GM19468 (cell line): ENCODE data around the gene RNASE9.
"Not testable (repeated sequence)": the region's sequence is repeated elsewhere in the genome, so short reads cannot be mapped to it uniquely, and the experiment has no call there.

Experiments used
- ATAC-seq: cut with Tn5 transposase; IDR thresholded peaks from one replicate; pipeline ENCODE4 v1.9.1; 2021; ENCODE audit warnings: mild to moderate bottlenecking, moderate library complexity, moderate number of reproducible peaks; ENCODE audit not compliant: unreplicated experiment; ENCODE audit errors: extremely low read depth

The RNASE9 gene

DNA sequence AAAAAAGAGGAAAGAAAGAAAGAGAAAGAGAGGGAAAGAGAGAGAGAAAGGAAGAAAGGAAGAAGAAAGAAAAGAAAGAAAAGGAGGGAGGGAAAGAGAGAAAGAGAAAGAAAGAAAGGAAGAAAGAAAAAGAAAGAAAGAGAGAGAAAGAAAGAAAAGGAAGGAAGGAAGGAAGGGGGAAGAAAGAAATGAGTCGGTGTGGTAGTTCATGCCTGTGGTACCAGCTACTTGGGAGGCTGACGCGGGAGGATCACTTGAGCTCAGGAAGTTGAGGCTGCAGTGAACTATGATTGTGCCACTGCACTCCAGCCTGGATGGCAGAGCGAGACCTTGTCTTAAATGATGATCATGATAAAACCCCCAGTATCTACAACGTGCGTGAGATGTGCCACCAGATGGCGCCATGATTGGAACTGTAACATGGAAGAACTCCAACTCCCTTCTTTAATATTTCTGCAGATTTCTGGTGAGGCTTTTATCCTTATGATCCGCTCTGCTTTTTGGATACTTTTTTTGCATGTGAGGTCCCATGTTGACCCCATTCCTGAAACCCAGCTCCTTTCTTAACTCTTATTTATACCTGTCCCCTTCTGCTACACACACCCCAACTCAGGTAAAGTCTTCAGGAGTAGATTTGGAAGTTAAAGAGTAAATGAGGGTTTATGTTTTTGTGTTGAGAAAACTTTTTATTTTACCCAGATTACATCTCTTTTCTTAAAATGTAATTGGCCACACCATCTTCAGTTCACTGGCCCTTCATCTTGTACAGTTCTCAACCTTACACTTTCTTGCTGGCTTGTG, 29.9 kb downstream of the RNASE9 start:
- ATAC-seq = no peak

DNA sequence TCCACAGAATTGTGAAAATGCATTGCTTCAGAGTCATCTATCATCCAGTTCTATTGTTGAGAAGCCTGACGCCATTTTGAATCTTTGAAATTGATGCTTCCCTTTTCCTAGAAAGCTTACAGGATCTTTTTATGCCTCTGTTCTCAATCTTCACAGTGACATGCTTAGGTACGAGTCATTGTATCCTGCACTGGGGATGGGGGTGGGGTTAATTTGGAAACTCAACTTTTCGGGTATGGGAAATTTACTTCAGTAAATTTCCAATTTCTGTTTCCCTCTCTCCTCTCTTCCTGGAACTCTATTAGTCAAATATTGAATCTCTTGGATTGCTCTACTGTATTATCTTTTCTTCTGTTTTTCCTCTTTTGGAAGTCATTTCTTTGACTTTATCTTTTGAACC, 31.0 kb downstream of the RNASE9 start:
- ATAC-seq = no peak

DNA sequence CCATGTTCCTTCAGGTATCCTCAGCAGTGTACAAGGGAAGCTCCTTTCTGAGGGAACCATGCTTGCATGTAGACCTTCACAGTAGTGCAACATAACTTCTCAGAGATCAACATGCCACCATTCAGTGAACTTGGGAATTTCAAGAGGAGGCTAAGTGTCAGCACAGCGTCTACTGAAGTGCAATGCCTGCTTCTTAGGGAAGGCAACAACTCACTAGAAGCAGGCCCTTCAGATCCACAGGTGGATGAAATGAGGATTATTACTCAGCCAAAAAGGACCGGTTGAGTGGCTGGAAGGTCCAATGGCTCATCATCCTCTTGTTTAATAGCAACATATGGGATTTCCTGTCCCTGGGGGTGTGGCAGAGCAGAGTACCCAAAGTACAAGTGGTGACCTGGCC, 36.8 kb downstream of the RNASE9 start:
- ATAC-seq = no peak

DNA sequence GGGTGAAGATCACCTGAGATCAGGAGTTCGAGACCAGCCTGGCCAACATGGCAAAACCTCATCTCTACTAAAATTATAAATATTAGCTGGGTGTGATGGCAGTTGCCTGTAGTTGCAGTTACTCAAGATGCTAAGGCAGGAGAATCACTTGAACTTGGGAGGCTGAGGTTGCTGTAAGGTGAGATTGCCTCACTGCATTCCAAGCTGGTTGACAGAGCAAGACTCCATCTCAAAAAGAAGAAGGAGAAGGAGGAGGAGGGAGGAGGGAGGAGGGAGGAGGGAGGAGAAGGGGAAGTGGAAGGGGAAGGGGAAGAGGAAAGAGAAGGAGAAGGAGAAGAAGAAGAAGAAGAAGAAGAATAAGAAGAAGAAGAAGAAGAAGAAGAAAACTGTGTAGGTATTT, 38.5 kb downstream of the RNASE9 start:
- no peak for ATAC-seq

DNA sequence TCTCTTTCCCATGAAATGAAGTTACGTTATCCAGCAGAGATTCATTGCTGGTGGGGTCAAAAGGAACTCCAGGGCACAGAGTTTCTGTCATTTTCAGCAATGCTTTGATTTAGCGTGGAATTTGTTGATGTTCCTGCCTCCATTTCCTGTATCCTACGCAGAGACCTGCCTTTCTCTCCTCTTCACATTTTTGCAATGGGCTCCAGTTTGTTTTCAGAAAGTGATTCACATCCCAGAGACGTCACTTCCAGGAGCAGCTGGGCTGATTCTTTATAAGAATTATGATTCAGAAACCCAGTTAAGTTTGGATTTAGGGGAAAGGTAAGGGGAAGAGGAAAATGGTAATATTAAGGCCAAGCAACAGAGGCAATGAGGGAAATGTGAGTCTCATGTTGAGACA, 43.9 kb downstream of the RNASE9 start:
- ATAC-seq = no peak

DNA sequence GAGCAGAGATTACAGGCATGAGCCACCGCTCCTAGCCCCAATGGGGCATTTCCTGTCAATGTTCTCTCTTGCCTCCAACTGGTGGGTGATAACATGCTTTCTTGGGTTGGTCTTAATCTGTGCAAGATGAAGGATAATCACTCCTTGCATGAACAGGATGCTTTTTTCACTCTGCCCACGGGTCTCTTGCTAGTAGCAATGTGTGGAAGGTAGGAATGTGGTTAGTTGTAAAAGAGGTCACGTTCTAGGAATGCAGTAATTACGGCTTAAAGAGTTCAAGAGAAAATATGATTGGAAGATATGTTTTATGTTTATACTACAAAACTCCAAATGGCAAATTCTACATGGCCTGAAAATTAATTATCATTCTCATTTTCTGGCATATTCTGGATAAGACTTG, 45.0 kb downstream of the RNASE9 start:
- ATAC-seq = no peak

DNA sequence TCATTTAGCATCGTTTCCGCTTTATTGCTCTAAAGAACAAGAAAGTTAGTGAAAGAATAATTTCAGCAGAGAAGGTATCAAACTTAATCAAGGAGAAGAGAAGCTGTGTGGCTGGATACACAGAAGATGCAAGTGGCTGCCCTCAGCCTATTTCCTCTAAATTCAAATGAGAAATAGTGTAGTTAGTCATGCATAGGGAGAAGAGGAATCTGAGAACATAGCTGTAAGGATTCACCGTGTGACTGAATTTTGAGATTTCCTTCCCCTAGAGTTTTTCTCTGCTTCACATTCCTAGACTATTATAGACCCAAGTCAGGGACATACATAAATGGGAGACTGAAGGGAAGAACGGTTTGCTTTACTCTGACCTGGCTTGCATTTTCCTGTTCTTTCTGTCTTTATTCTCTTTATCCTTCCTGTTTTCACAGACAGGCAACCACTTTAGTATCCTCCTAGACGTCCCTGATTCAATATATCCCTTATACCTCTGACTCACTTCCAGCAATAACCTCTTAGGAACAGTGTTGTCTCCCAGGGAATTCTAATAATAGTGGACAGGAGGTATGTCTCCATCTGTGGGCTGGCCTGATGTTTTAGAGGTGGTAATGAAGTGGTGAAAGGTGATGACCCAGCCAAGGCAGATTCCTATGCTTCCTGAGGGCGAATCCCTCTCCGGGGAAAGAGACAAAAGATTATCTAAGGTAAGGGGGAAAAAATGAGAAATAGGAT, 48.5 kb downstream of the RNASE9 start:
- no peak for ATAC-seq

DNA sequence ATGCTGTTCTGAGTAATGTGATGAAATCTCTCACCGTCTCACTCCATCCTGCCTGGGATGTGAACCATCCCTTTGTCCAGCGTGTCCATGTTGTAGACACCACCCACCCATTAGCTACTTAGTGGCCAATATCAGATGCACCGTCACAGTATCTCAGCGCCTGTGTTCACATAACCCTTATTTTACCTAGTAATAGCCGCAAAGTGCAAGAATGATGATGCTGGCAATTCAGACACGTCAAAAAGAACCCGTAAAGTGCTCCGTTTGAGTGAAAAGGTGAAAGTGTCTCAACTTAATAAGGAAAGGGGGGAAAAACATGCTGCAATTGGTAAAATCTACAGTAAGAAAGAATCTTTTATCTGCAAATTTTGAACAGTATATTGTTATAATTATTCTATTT, 52.5 kb downstream of the RNASE9 start:
- ATAC-seq = no peak

DNA sequence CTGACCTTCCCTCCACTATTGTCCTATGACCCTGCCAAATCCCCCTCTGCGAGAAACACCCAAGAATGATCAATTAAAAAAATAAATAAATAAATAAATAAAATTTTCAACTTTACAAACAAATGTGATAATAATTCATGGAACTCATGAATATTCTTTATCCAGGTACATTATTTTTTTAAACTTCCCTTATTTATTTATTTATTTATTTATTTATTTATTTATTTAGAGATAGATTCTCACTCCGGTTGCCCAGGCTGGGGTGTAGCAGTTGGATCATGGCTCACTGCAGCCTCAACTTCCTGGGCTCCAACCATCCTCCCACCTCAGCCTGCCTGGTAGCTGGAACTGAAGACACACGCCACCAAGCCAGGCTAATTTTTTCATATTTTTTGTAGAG, 53.3 kb downstream of the RNASE9 start:
- ATAC-seq = not testable (repeated sequence)

DNA sequence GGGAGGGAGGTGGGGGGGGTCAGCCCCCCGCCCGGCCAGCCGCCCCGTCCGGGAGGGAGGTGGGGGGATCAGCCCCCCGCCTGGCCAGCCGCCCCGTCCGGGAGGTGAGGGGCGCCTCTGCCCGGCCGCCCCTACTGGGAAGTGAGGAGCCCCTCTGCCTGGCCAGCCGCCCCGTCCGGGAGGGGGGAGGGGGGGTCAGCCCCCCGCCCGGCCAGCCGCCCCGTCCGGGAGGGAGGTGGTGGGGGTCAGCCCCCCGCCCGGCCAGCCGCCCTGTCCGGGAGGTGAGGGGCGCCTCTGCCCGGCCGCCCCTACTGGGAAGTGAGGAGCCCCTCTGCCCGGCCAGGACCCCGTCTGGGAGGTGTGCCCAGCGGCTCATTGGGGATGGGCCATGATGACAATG, 54.1 kb downstream of the RNASE9 start:
- not testable (repeated sequence) for ATAC-seq

DNA sequence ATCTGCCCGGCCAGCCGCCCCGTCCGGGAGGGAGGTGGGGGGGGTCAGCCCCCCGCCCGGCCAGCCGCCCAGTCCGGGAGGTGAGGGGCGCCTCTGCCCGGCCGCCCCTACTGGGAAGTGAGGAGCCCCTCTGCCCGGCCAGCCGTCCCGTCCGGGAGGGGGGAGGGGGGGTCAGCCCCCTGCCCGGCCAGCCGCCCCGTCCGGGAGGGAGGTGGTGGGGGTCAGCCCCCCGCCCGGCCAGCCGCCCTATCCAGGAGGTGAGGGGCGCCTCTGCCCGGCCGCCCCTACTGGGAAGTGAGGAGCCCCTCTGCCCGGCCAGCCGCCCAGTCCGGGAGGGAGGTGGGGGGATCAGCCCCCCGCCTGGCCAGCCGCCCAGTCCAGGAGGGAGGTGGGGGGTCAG, 54.6 kb downstream of the RNASE9 start:
- ATAC-seq = not testable (repeated sequence)
